ENCODE measurements around the gene IRF3.
A peak's percentile ranks its signal among the peaks of the same experiment; 100 is the strongest.

Gene IRF3

GRCh38 chr19:49679771-49680413 is 14.2 kb upstream of the IRF3 start:
- DNase-seq (ENCODE audit: low spot score) = no peak
- TF ChIP-seq CTCF (conservative IDR thresholded peaks at IDR 0.05; ENCODE audit: low read depth) = no peak
- POLR2A ChIA-PET (ENCODE audit: low non-redundant PET) = no interaction called here
- CTCF ChIA-PET = interaction anchor here (0.7 to 1.1 kb wide), 2 partner anchors 110 to 339 kb away, joined by 3 to 4 read pairs; no protein-coding TSS in a partner anchor
- peak overlapping the region; percentile 88 for H3K27ac ChIP-seq

- no peak for DNase-seq (ENCODE audit: low spot score)
- CTCF ChIA-PET = interaction anchor here (0.6 to 1.1 kb wide), 3 partner anchors 9 to 109 kb away, joined by 3 to 5 read pairs (median 3); partner anchors contain the start of gene ADM5
- POLR2A ChIA-PET (ENCODE audit: low non-redundant PET) = no interaction called here
- TF ChIP-seq CTCF (conservative IDR thresholded peaks at IDR 0.05; ENCODE audit: low read depth) = no peak
- H3K27ac ChIP-seq = peak overlapping the region; percentile 88
Measured at GRCh38 chr19:49678985-49679770, 13.5 kb upstream of the IRF3 start.

- peak; percentile 65 for DNase-seq (ENCODE audit: low spot score)
- H3K27ac ChIP-seq = peak overlapping the region; percentile 88
- ChIA-PET CTCF (interaction anchor here (0.6 to 1.0 kb wide), 2 partner anchors 11 to 170 kb away, joined by 3 to 5 read pairs; partner anchors contain the start of gene ADM5), POLR2A (ENCODE audit: low non-redundant PET) (interaction anchor here (1.8 kb wide), 1 partner anchor 36 kb away, joined by 4 read pairs; the partner anchor contains the start of gene SCAF1)
- peak; percentile 62 for TF ChIP-seq CTCF (conservative IDR thresholded peaks at IDR 0.05; ENCODE audit: low read depth)
Measured at GRCh38 chr19:49677901-49678674, 12.4 kb upstream of the IRF3 start.

- ChIA-PET CTCF (interaction anchor here (0.6 kb wide), 1 partner anchor 169 kb away, joined by 3 read pairs; no protein-coding TSS in a partner anchor), POLR2A (ENCODE audit: low non-redundant PET) (interaction anchor here (1.8 kb wide), 1 partner anchor 36 kb away, joined by 4 read pairs; the partner anchor contains the start of gene SCAF1)
- TF ChIP-seq CTCF (conservative IDR thresholded peaks at IDR 0.05; ENCODE audit: low read depth) = no peak
- no peak for DNase-seq (ENCODE audit: low spot score)
- H3K27ac ChIP-seq = peak within 1 kb of the TSS; percentile 88
Measured at GRCh38 chr19:49677231-49677900, 11.7 kb upstream of the IRF3 start, which contains the start of gene PRMT1. Gene PRMT1 (plus strand): TSS chr19:49677271. CDS start chr19:49677281, 10 bp downstream.

- TF ChIP-seq CTCF (conservative IDR thresholded peaks at IDR 0.05; ENCODE audit: low read depth) = no peak
- ChIA-PET CTCF (interaction anchor here (0.6 to 0.7 kb wide), 2 partner anchors 36 to 194 kb away, joined by 3 read pairs; no protein-coding TSS in a partner anchor), POLR2A (ENCODE audit: low non-redundant PET) (interaction anchor here (0.6 to 1.8 kb wide), 4 partner anchors 33 to 90 kb away, joined by 4 to 6 read pairs (median 6); partner anchors contain the start of genes AP2A1 and SCAF1)
- peak; percentile 100 for DNase-seq (ENCODE audit: low spot score)
- H3K27ac ChIP-seq = peak overlapping the region; percentile 88
Measured at GRCh38 chr19:49676784-49677230, 11.2 kb upstream of the IRF3 start.

Measured in RWPE1 (cell line).